Measurements from ENCODE around the gene CDC42BPG.

CDC42BPG gene

GRCh38 chr11:64841592-64842365 is 2.7 kb downstream of the CDC42BPG start:
- no peak overlapping the region for H3K4me3 ChIP-seq (ENCODE audit: low read length)
- H3K9me2 ChIP-seq (replicated peaks; ENCODE audit: insufficient read depth, low read length) = no peaks in the 10 kb centered on the region
- no peaks in the 10 kb centered on the region for H3K36me3 ChIP-seq (replicated peaks; ENCODE audit: insufficient read depth, low read length)
- H4K20me1 ChIP-seq (ENCODE audit: insufficient read depth, low read length) = no peaks in the 10 kb centered on the region
- no peaks in the 10 kb centered on the region for H3K27me3 ChIP-seq (replicated peaks; ENCODE audit: insufficient read depth, low read length)
- no peak overlapping the region for H3K4me2 ChIP-seq (ENCODE audit: low read depth, low read length)
- DNase-seq = no peak
- H3F3A ChIP-seq (ENCODE audit: insufficient read depth, low read length) = no peaks in the 10 kb centered on the region
- peaks cover 9% of the 10 kb centered on the region for H3K4me1 ChIP-seq (ENCODE audit: low read length)
- H2AFZ ChIP-seq (ENCODE audit: low read length) = no peak overlapping the region
- H3K9me3 ChIP-seq (replicated peaks; ENCODE audit: insufficient read depth, low read length) = no peaks in the 10 kb centered on the region
- peaks cover 20% of the 10 kb centered on the region for H3K79me2 ChIP-seq (ENCODE audit: low read length)
- H3K27ac ChIP-seq (ENCODE audit: low read length) = no peak overlapping the region
- no peak for TF ChIP-seq CTCF (IDR thresholded peaks at IDR 0.05; ENCODE audit: low read length)
- no peak for TF ChIP-seq EZH2 (optimal IDR thresholded peaks at IDR 0.05; ENCODE audit: low read depth, low read length)
- no peak for TF ChIP-seq EZH2phosphoT487 (IDR thresholded peaks at IDR 0.05; ENCODE audit: low read length)
- H3K9ac ChIP-seq (ENCODE audit: low read length) = no peak overlapping the region

- TF ChIP-seq CTCF (IDR thresholded peaks at IDR 0.05; ENCODE audit: low read length) (no peak), EZH2 (optimal IDR thresholded peaks at IDR 0.05; ENCODE audit: low read depth, low read length) (no peak), EZH2phosphoT487 (IDR thresholded peaks at IDR 0.05; ENCODE audit: low read length) (no peak)
- H3F3A ChIP-seq (ENCODE audit: insufficient read depth, low read length) = no peaks in the 10 kb centered on the region
- no peaks in the 10 kb centered on the region for H3K36me3 ChIP-seq (replicated peaks; ENCODE audit: insufficient read depth, low read length)
- no peaks in the 10 kb centered on the region for H3K9me2 ChIP-seq (replicated peaks; ENCODE audit: insufficient read depth, low read length)
- H3K9me3 ChIP-seq (replicated peaks; ENCODE audit: insufficient read depth, low read length) = no peaks in the 10 kb centered on the region
- H3K4me1 ChIP-seq (ENCODE audit: low read length) = peaks cover 7% of the 10 kb centered on the region
- no peak overlapping the region for H2AFZ ChIP-seq (ENCODE audit: low read length)
- peaks cover 20% of the 10 kb centered on the region for H3K79me2 ChIP-seq (ENCODE audit: low read length)
- DNase-seq = no peak
- no peak overlapping the region for H3K9ac ChIP-seq (ENCODE audit: low read length)
- no peaks in the 10 kb centered on the region for H3K27me3 ChIP-seq (replicated peaks; ENCODE audit: insufficient read depth, low read length)
- H3K4me3 ChIP-seq (ENCODE audit: low read length) = no peak overlapping the region
- no peaks in the 10 kb centered on the region for H4K20me1 ChIP-seq (ENCODE audit: insufficient read depth, low read length)
- no peak overlapping the region for H3K27ac ChIP-seq (ENCODE audit: low read length)
- no peak overlapping the region for H3K4me2 ChIP-seq (ENCODE audit: low read depth, low read length)
Measured at GRCh38 chr11:64839887-64840782, 4.3 kb downstream of the CDC42BPG start.

GRCh38 chr11:64839335-64839734 is 5.1 kb downstream of the CDC42BPG start:
- H3K27ac ChIP-seq (ENCODE audit: low read length) = no peak overlapping the region
- H2AFZ ChIP-seq (ENCODE audit: low read length) = no peak overlapping the region
- H3K4me1 ChIP-seq (ENCODE audit: low read length) = peaks cover 5% of the 10 kb centered on the region; the same call in 1 of the 2 replicates
- H3K79me2 ChIP-seq (ENCODE audit: low read length) = peaks cover 20% of the 10 kb centered on the region
- no peak for DNase-seq
- H3K4me3 ChIP-seq (ENCODE audit: low read length) = no peak overlapping the region
- no peaks in the 10 kb centered on the region for H3K27me3 ChIP-seq (replicated peaks; ENCODE audit: insufficient read depth, low read length)
- no peaks in the 10 kb centered on the region for H3K36me3 ChIP-seq (replicated peaks; ENCODE audit: insufficient read depth, low read length)
- H3F3A ChIP-seq (ENCODE audit: insufficient read depth, low read length) = no peaks in the 10 kb centered on the region
- H3K9ac ChIP-seq (ENCODE audit: low read length) = no peak overlapping the region
- no peaks in the 10 kb centered on the region for H3K9me3 ChIP-seq (replicated peaks; ENCODE audit: insufficient read depth, low read length)
- H3K9me2 ChIP-seq (replicated peaks; ENCODE audit: insufficient read depth, low read length) = no peaks in the 10 kb centered on the region
- H4K20me1 ChIP-seq (ENCODE audit: insufficient read depth, low read length) = no peaks in the 10 kb centered on the region
- no peak overlapping the region for H3K4me2 ChIP-seq (ENCODE audit: low read depth, low read length)
- TF ChIP-seq CTCF (IDR thresholded peaks at IDR 0.05; ENCODE audit: low read length) (no peak), EZH2phosphoT487 (IDR thresholded peaks at IDR 0.05; ENCODE audit: low read length) (no peak), EZH2 (optimal IDR thresholded peaks at IDR 0.05; ENCODE audit: low read depth, low read length) (no peak)
